DLD1 (cell line): ENCODE data around the gene FYN.

ENCODE experiments used
- in situ Hi-C: cut with HindIII; loops from 2 replicates; pipeline ENCODE4 v1.10.0; 2017; ENCODE audit warnings: low sequenced_read_pairs

The FYN gene

DNA sequence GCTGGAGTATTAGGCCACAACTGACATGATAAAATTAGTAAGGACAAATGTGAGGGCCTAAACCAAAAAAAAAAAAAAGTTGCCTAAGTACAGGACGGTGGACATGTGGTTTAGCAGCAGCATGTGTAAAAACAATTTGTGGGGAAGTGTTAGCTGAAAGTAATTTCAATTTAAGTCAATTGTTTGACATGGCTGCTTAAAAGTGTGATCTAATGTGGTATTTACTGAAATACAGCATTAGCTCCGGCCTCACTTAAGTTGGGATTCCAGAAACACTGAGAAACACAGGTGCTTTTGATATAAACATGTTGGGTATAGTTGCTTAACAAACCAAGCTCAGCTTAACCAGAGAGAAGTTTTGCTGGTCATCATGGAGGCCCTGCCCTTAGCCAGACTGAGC is 119.7 kb downstream of the FYN start:
- in situ Hi-C loops, result no loop called here

DNA sequence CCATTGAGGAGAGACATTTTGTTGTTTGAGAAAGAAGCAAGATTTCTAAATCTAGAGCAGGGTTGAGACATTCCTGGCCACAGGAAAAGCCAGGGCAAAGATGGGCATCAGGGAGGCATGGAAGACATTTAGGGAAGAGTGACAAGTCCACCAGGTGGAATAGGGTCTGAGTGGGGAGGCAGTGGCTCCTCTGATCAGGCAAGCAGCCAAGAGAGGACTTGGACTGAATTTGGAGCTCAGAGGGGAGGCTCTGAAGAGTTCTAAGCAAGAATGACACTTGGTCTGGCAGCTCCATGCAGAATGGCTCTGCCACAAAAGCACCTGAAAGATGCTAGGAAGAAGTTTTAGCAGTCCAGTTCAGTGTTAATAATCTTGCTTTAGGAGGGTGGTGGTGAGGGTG is 120.8 kb downstream of the FYN start:
- in situ Hi-C loops, result no loop called here

DNA sequence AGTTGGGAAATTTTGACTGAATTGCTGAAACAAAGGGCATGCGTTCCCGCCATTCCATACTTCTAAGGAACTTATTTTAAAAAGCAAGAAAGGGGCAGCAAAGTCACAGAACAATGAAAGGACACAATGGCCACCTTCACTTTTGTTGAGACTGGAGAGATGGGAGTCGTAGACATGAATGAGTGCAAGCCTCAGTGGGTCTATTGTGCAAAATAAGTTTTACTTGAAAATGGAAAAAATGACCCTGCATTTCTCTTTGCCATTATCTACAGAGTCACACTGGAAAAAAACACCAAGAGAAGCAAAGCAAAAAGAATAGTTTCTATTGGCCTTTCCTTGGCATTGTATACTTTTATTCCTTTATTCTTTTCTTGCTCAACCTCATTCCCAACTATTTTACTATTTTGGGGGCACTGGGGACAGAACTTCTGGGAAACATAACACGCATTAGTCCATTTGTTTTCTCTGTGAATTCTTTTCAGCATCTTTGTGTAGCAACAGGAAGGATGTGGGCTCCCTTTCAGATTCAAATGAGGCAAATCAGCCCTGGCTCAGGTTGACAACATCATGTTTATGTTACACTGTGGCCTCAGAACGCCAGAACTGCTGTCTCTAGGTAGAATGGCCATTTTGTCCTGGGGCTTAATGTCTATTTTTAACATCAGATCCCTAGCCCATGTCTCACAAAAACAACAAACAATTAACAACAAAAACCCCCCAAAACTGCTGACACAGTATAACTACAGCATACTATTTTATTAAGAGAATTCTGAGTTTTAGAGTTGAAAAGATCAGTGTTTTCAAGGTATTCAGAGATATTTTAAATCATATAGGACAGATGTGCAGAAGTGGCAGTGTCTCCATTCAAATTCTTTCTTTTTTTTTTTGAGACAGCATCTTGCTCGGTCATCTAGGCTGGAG is 122.2 kb downstream of the FYN start:
- in situ Hi-C loops, result no loop called here

DNA sequence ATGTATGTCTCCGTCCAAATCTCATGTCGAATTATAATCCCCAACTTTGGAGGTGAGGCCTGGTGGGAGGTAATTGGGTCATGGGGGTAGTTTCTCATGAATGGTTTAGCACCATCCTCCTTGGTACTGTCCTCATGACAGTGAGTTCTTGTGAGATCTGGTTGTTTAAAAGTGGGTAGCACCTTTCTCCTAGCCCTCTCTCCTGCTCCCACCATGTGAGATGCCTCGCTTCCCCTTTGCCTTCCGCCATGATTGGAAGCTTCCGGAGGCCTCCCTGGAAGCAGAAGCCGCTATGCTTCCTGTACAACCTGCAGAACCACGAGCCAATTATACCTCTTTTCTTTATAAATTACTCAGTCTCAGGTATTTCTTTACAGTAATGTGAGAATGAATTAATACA is 123.1 kb downstream of the FYN start:
- in situ Hi-C loops, result no loop called here

DNA sequence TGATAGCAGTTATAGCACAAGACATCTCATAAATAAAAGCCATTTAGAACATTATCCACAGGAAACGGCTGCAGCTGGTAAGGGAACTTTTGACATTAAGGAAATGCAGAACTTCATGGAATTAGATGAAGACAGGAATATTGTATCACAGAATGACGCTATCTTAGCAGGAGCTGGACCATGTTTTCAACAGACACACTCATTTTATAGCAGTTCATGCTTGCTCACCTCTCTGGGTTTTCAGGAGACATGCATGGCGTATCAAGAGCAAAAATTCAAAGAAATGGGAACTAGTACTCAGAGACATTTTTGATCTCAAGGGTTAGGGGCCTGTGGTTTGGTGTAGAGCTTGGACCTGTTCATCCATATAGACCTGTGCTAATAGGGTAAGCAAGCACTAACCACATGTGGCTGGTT is 125.0 kb downstream of the FYN start:
- in situ Hi-C loops, result no loop called here

DNA sequence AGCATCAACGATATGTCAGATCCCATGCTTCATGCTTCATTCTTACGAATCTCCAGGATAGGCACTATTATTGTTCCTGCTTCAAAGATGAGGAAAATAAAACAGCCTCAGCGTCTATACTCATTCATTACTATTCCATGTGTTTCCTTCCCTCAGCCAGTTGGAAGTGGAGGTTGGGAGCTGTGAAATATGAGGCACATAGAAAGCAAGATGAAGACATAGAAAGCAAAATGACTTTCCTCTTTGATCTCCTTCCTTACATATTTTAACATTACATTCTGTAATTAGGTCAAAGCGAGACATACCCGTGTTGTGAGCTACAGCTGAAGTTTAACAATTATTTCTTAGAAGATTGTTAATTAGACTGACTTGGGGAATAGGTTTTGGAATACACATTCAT is 125.4 kb downstream of the FYN start:
- in situ Hi-C loops, result no loop called here

DNA sequence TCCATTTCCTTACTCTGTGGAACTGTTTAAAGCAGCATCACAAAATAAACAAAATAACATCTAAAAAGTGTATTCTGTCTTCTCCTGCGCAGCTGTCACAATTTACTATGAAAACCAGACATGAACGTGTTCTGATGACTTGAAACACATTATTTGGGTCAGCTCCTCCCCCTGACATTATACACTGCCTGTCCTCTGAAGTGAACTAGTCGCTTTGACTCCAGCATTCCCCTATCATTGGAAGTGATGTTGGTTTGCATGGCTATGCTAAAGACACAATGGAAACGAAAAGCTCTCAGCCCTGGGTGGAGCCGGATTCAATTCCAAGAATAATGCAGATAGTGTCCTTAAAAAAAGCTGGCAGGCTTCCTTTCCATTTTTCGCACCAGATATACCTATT is 125.9 kb downstream of the FYN start:
- in situ Hi-C loops, result no loop called here

DNA sequence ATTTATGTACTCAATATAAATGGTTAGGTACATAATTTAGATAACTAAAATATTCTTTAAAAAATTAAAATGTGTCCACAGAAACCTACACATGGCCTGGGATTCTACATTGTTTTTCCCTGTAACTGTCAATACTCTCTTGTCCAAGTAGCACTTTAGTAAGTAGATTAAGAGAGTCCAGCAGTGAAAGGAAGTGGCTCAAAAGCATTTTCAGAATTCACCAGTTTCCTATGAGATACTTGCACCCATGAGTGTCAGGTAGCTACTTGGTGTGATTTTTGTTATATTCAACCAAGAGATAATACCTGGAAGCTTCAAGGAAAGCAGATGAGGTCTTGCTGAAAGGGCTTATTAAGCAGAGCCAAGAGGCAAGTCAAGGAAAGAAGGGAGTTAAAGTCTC is 126.3 kb downstream of the FYN start:
- in situ Hi-C loops, result no loop called here

DNA sequence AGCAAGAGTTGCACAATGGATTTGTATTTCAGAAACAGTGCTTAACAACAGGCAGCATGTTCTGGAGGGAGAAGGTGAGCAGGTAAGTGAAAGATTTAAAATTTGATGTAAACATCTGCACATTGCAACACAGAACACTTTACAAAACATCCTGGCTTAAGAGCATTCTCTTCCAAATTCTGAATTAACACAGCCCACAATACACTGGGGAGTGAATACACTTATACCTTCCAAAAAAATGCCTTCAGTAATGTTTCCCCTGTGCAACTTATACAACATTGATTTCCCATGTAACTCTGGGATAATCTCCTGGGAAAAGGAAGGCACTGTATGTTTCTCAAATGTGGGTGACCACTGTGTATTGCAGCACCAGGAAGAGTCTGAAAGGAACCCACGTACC is 127.6 kb downstream of the FYN start:
- in situ Hi-C loops, result no loop called here

DNA sequence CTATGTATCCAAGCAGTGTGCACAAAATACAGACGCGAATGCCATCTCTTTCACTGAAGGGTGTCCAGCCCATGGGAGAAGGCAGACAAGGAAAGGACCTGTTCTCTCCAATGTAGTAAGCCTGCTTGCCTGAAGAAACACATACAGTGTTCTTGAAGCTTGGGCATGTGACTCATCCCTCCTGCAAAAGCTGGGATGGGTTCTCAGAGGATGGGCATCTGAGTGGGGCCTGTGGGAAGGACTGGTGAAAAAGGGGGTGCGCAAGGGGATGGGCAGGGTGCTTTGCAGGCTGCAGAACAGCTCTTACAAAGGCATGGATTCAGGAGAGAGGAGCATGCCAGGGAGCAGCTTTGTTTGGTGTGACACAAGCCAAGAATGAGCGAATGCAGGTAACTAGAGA is 128.1 kb downstream of the FYN start:
- in situ Hi-C loops, result no loop called here

DNA sequence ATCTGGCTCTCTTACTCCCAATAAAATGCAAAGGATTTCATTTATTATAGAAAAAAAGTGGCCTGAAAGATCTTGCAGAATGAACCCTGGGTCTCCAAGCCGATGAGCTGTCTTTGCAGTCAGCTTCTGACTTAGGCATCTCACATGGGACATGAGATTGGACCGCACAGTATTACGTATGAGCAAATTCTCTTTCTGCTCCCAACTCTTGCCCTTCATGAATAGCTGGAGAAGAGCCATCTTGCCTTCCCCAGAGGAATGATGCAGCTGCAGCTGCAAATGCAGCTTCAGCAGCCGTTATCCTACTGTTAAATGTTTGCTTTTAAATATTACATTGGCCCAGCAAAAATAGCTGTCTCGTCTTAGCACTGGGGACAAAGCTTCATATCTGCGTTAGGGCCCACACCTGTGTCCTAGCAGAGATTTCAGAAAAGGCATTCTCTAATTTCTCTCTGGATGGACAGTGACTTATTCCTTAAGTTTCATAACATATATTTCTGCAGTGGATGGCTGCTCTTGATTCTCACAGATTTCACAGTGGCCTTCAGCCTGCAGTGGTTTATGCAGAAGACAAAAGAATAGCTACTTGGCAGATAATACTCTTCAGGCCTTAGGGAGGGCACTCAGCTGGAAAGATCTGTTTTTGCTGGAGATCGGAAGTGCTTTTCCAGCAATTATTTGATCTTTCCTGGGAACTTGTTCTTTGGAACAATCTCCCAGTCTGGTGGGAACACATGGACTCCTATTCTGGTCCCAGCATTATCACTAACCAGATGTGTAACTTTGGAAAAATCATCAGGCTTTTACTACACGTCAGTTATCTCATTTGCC is 129.2 kb downstream of the FYN start:
- in situ Hi-C loops, result no loop called here

DNA sequence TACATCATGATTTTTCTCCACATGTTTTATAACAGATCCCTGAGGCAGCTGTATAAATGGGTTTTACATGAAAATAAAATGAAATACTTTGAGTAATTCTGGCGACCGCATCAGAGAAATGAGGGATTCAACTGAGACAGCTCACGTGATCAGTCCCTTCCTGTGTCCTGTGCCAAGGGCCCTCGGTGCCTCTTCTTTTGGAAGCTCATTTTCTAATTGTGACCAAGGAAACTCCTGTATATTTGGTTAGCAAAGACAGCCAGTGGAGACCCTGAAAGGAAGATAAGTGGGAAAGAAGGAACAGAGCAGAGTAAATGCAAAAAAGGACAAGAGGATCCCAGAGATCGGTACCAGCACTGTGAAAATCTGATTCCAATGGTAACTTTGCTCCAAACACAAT is 129.9 kb downstream of the FYN start:
- in situ Hi-C loops, result no loop called here

DNA sequence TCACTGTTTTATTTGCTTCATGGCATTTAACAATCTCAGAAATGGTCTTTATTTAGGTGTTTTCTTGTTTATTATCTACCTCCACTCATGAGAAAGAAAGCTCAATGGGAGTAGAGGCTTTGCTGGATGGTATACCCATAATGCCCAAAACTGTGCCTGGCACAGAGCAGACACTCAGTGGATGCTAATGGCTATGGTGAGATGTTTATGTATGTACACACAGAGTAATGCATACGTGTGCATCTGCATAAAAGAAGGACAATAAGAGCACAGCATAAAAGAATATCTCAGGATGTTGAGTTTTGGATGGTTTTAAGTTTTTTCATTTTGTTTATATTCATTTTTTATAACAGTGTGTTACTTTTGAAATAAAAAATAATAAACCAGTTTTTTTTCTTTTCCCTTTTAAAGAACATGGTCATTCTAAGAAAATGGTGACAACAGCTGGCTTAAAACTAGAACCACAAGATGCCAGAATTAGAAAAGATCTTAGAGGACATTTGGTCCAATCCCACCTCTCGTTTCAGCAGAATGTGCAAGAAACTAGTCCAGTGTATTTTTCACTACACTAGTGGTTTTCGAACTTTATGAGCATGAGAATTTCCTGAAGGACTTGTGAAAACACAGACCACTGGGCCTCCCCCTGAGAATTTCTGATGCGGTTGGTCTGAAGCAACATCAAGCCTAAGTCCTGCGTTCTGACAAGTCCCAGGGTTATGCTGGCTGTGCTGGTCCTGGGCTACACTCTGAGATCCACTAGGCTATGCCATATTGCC is 131.9 kb downstream of the FYN start:
- in situ Hi-C loops, result no loop called here

DNA sequence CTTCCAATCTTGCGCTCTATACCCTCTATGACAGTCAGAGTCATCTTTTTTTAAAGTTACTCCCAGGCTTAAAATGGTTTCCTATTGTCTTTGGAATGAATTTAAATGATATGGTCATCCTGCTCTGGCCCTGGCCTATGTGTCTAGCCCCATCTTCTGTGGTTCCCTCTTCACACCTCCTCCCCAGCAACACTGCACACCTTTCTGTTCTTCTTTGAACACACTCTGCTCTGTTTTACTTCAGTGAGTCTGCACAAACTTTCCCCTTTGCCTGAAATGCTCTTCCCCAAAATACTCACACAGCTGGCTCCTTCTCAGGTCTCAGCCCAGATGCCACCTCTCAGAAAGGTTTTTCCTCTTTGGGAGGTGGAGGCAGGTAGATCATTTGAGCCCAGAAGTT is 132.7 kb downstream of the FYN start:
- in situ Hi-C loops, result no loop called here

DNA sequence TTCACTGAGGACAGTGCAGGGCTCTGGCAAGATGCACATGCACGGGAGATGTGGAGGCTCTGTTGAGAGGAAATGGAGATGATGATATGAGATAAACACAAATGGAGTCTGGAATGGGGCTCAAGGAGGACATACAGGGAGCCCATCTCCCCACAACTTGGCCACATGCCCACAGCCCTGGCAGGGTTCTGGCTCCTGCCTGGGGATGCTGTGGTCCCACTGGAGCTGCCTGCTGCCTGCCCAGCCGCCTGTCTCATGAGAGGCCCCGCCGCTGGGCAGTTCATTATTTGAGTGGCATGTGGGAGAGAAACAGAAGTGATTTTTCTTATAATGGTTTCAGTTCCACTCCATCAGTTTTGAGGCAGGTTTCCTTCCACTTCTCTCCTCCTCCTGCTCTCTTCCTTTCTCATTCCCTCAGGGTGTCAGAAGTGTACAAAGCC is 134.0 kb downstream of the FYN start:
- in situ Hi-C loops, result no loop called here

DNA sequence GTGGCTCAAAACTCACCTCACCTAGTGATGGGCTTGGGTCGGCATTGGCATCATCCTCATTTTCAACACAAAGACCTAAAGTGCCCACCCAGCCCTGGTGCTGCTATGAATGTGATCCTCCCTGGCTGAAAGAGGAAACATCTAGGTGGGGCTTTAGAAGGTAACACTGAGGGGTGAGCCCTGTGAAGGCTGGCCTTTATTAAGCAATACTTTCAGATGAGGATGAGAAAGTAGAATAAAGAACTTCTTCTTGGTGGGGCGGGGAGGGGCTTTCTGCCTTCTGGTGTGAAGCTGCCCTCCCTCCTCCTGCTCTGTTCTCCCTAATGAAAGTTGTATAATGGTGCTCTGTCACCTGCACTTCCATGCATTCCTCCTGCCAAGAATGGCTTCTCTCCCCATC is 134.6 kb downstream of the FYN start:
- in situ Hi-C loops, result no loop called here

DNA sequence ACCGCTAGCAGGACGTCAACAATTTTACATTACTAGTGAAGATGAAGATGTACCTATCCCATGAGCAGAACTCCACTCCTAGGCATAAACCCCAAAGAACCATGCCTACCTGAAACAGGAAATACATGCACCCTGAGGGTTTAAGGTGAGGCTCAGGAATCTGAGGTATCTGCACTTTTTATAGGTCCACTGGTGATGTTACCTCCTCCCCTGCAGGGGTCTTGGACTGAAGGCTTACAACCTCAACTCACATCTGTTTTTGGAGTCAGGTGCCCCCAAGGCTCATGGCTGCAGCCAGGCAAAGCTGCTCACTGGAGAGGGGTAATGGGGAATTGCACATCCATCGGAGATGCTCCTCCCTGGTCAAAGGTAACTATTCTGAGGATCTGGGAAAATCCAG is 135.1 kb downstream of the FYN start:
- in situ Hi-C loops, result no loop called here

DNA sequence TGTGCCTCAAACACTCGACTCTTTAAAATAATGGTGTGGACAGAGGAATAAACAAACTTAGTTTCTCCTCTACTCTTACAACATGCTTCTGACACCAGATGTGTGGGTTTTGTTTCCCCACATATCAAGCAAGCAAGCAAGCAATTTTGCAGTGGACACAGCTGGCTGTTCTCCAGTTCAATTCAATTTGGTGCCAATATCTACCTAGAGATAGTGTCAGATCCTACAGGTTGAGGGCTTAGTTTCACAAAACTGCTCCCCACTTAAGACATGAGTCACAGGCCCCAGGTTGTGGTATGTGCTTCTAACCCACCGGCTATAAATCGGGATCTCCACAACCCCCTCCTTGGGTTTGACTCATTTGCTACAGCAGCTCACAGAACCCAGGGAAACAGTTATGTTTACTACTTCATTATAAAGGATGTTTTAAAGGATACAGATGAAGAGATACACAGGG is 136.2 kb downstream of the FYN start:
- in situ Hi-C loops, result no loop called here

DNA sequence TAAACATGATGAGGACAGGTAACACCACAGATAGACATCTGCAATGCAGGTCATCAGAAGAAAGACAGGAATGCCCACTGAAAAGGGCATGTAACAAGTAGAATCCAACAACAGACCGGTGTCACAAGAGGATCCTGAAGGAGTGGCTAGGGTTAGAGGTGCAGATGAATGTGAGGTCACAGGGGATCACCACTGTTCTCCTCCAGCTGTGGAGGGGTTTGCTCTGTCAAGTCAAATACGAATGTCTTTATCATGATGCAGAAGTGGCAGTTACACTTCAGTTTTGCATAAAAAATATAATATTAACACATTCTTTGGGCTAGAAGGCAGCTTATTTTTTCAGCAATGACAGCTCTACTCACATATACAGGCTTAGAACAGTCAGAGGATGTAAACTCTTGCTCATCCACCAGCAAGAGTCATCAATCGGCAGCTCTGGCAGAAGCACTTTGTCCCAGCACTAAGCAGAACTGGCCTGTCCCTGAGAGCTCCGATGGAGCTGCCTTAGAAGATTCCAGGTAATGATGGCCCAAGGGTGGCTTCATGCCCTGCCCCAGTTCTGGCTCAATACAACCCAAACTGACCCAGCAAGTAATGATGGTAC is 137.1 kb downstream of the FYN start:
- in situ Hi-C loops, result no loop called here
